ENCODE data around the gene LHFPL6.

The LHFPL6 gene

GRCh38 chr13:39410096-39410901, 192.7 kb downstream of the LHFPL6 start:
- no peak for DNase-seq

- no peak for DNase-seq
Measured at GRCh38 chr13:39408512-39408911, 194.5 kb downstream of the LHFPL6 start.

GRCh38 chr13:39407786-39408185, 195.2 kb downstream of the LHFPL6 start:
- no peak for DNase-seq

DNA sequence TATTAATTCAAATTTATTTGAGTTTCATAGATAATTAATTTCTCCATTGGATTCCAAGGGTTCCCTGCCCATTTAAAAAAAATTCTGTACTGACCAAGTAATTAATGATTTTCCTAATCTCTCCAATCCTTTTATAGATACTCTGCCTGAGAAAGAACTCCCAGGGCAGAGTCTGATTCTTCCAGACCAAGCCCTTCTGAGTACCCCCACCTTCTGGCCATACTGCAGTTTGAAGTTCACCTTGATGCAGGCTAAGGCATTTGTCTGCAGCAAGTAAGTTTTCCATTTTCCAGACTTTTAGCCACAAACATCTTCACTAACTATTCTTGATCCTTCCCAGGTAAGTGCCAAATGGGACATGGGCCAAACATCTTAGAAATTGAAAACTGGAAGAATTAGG, 195.9 kb downstream of the LHFPL6 start:
- no peak for DNase-seq

- DNase-seq = no peak
Measured at GRCh38 chr13:39406688-39407087, 196.3 kb downstream of the LHFPL6 start.

DNA sequence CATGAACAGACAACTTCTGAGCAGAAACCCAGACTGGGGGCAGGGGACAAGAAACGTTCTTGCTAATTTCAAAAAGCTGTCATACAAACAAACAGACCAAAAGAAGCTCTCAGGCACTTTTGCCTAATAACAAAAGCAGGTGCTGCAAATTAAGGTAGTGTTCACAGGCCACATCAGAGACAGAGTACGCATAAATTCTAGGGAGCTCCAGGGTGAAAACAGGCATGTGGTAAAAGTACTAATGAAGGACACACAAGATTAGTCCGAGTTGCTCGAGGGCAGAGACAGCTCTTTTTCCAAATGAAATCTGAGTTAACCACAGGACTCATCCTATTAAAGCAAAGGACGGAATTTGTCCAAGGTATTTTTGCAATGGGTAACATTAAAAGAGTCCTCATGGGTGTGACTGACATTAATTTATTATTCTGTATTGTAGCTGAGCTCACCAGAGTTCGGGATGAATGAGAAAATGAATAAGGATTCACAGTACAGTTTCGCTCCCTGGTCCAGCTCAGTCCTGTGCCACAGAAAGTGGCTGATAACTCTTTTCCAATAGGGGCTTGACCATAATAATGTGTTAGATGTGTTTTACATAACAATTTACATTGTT, 197.3 kb downstream of the LHFPL6 start:
- DNase-seq = no peak

GRCh38 chr13:39405107-39405506, 197.9 kb downstream of the LHFPL6 start:
- no peak for DNase-seq

GRCh38 chr13:39403106-39403505, 199.9 kb downstream of the LHFPL6 start:
- DNase-seq = no peak

DNA sequence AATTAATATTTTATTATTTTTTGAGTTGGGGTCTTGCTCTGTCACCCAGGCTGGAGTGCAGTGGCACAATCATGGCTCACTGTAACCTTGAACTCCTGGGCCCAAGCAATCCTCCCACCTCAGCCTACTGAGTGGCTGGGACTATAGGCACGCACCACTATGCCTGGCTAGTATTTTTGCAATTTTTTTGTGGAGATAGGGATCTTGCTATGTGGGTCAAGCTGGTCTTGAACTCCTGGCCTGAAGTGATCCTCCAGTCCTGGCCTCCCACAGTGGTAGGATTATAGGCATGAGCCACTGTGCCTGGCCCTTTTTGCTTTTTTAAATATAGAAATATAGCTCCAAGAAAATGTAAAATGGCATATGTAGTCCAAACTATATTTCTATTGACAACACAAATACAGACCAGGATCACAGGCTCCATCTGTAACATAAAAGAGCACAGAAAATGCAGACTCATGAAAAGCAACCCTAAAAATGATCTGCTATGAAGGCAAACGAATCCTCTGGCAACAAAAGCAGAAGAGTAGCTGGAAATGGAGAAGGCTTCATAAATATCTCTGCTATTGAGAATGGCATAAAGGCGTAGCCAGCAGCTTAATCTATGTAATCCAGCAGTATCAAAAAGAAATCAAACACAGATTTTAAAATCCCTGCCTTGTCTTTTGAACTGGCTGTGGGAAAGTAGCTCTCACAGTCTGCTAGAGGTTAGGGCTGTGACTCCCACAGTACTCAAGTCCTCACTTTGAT, 200.6 kb downstream of the LHFPL6 start:
- DNase-seq = no peak

DNA sequence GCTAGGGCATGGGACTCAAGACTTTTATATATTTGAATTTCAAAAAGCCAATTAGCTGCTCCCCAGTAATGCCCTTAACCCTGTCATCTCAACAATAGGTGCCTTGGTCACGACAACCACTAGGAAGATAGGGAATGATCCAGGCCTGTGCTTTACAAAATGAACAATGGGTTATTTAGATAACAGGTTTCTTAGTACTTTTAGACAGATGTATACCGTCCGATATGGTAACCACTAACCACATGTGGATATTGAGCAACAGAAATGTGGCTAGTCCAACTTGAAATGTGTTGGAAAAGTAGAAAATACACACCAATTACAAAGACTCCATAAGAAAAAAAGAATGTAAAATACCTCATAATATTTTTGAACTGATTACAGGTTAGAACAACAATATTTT, 201.2 kb downstream of the LHFPL6 start:
- no peak for DNase-seq

DNA sequence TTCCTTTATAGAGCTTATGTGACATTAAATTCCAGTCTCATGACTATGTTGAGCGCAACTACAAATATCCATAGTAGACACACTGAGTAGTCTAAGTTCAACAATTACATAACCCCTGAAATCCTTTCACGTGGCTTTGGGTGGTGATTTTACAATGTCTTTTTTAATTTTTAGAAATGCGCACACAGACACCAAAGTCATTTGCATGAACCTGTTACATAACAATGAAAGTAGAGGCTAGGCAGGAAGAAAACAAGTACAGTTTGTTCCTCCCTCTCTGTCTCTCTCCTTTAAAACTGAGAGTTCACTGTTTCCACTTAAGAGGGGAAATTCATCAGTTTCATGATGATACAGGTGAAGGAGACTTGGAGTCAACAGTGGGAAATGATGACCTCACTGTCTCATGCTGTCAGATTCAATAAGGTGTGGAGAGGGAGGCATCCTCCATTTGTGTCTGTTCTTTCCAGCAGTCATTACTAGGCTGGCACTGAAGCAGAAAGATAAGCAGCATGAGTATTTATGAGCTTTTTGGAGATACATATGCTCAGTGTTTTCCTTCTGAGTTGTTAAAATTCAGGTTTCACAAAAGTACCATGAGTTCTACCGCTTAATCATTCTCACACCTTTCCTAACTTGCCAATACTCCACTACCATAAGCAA, 201.8 kb downstream of the LHFPL6 start:
- no peak for DNase-seq

GRCh38 chr13:39399102-39399501, 203.9 kb downstream of the LHFPL6 start:
- DNase-seq = no peak

GRCh38 chr13:39397896-39398265, 205.1 kb downstream of the LHFPL6 start:
- peak; percentile 56 for DNase-seq

- DNase-seq = no peak
Measured at GRCh38 chr13:39397226-39397895, 205.6 kb downstream of the LHFPL6 start.

- no peak for DNase-seq
Measured at GRCh38 chr13:39394796-39395678, 208.0 kb downstream of the LHFPL6 start.

DNA sequence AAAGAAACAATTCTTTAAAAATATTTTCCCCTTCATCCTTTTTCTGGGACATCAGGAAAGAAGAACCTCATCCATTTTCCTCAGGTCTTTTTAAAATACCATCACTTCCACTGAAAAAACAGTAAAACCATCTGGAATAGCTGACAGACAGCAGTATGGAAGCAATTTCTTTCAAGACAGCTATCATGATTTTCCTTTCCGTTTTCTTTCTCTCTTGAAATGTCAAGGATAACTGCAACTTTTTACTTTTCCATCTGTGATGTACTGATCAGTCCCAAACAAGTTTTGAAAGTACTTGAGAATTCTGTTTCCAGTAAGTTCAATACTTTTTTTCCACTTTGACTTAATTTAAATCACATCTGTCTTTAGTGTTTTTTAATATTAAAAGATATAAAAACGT, 211.2 kb downstream of the LHFPL6 start:
- DNase-seq = no peak

- DNase-seq = no peak
Measured at GRCh38 chr13:39389013-39389412, 214.0 kb downstream of the LHFPL6 start.

GRCh38 chr13:39385621-39386231, 217.3 kb downstream of the LHFPL6 start:
- DNase-seq = no peak

DNA sequence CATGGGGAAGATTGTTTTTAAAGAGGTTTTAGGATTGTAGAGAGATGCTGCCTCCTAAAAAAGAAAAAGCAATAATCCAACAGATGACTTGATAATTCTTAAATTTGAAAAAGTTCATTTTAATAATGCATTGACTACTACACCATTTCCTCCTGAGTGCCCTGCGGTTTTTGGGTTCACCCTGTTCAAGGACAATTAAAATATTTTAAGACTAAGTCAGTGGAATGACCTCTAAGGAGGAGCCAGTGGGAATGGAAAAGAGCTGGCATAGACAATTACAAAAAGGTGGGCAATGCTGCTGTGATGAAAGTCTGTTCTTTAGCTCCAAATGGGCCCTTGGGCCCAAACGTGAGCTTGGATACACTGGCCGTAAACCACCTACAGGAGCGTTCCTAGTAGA, 217.8 kb downstream of the LHFPL6 start:
- DNase-seq = no peak

DNA sequence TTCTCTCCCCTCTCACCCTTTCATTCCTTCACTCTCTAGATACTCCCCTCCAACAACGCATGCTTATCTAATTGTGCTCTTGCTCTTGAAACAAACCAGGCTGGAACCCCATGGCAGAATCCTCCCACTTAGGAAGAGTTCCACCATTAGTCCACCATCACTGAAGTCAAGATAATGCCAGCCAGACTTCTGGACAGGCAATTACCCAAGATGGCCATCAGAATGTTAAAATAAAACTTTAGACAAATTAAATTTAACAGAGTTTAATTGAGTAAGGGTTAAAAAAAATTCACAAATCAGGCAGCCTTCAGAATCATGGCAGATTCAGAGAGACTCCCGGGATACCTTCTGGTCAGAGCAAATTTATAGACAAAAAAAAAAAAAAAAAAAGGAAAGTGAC, 221.5 kb downstream of the LHFPL6 start:
- DNase-seq = no peak

Measured in right forelimb (tissue), 1 donor.